IPS DF 4.7 (cell line): ENCODE results near the gene UGT1A6.

ENCODE experiments used
- DNase-seq: peaks from one replicate; pipeline ENCODE4 v3.0.0-alpha.2; 2013; ENCODE audit warnings: low spot score; ENCODE audit errors: extremely low read depth

UGT1A6 gene

GRCh38 chr2:233764761-233765160 is 72.1 kb downstream of the UGT1A6 start:
- no peak for DNase-seq

- DNase-seq: no peak
Measured at GRCh38 chr2:233766416-233766815, 73.7 kb downstream of the UGT1A6 start.

GRCh38 chr2:233768076-233768475 is 75.4 kb downstream of the UGT1A6 start:
- no peak for DNase-seq

- DNase-seq: no peak
Measured at GRCh38 chr2:233769260-233769659, 76.6 kb downstream of the UGT1A6 start.

- no peak for DNase-seq
Measured at GRCh38 chr2:233772153-233772552, 79.5 kb downstream of the UGT1A6 start.

- no peak for DNase-seq
Measured at GRCh38 chr2:233772583-233772982, 79.9 kb downstream of the UGT1A6 start.

- no peak for DNase-seq
Measured at GRCh38 chr2:233773854-233774253, 81.2 kb downstream of the UGT1A6 start.

- DNase-seq: no peak
Measured at GRCh38 chr2:233775414-233775813, 82.7 kb downstream of the UGT1A6 start.

- no peak for DNase-seq
Measured at GRCh38 chr2:233778030-233778429, 85.3 kb downstream of the UGT1A6 start, which contains the start of gene MROH2A. Gene MROH2A, plus strand, starts transcription at chr2:233778330. Its CDS starts 1,029 bp downstream, at chr2:233779359.

- DNase-seq: no peak
Measured at GRCh38 chr2:233779722-233780121, 87.0 kb downstream of the UGT1A6 start.

- no peak for DNase-seq
Measured at GRCh38 chr2:233780771-233781170, 88.1 kb downstream of the UGT1A6 start.

GRCh38 chr2:233789554-233789953 is 96.9 kb downstream of the UGT1A6 start:
- DNase-seq: no peak

GRCh38 chr2:233791151-233791882 is 98.6 kb downstream of the UGT1A6 start:
- no peak for DNase-seq

- no peak for DNase-seq
Measured at GRCh38 chr2:233791883-233792329, 99.2 kb downstream of the UGT1A6 start.

- no peak for DNase-seq
Measured at GRCh38 chr2:233792720-233793119, 100.0 kb downstream of the UGT1A6 start.

- no peak for DNase-seq
Measured at GRCh38 chr2:233793465-233794127, 100.9 kb downstream of the UGT1A6 start.

GRCh38 chr2:233794128-233794658 is 101.5 kb downstream of the UGT1A6 start:
- no peak for DNase-seq

GRCh38 chr2:233795735-233796171 is 103.1 kb downstream of the UGT1A6 start:
- DNase-seq: no peak

- DNase-seq: no peak
Measured at GRCh38 chr2:233796254-233796653, 103.6 kb downstream of the UGT1A6 start.

GRCh38 chr2:233798335-233799086 is 105.8 kb downstream of the UGT1A6 start:
- no peak for DNase-seq

GRCh38 chr2:233799087-233799665 is 106.5 kb downstream of the UGT1A6 start:
- DNase-seq: no peak
